NCI-H1092 treated with DMSO at 0.1 percent for 48 hours (cell line): ENCODE results near the gene SBF1.
"Not testable (repeated sequence)": the region's sequence is repeated elsewhere in the genome, so short reads cannot be mapped to it uniquely, and the experiment has no call there.

Experiments
- DNase-seq: peaks from one replicate; lab custom pipeline; 2025; lab: John Stamatoyannopoulos, UW

The SBF1 gene

DNA sequence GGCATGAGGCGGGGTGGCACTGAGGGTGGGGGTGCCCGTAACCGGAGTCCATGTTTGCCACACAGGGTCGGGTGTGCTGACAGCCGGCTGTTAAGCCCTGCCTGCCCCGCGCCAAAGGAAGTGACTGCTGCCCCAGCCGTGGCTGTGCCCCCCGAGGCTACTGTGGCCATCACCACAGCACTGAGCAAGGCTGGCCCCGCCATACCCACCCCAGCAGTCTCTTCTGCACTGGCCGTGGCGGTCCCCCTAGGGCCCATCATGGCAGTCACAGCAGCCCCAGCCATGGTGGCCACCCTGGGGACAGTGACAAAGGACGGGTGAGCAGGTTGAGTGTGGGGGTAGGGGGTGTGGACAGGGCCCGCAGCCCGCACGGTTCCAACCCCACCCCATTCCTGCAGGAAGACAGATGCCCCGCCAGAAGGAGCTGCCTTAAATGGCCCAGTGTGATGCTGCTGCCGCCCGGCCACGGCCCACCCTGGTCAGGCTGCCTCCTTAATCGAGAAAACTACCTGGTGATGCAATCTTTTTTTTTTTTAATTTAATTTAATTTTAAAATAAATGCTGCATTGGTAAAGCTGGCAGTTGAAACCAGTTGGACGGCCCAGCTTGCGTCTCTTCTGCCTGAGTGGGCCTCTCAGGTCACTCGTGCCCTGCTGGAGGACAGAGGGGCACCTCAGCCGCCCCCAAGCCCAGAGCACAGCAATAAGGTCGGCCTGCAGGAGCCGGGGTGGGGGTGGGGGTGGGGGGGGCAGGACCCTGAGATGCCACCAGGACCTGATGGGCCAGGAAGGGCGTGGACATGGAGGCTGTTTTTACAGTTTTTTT is 30.8 kb downstream of the SBF1 start:
- DNase-seq: no peak

- no peak for DNase-seq
Observed at GRCh38 chr22:50443197-50443596, 31.6 kb downstream of the SBF1 start.

GRCh38 chr22:50441428-50441993 is 33.3 kb downstream of the SBF1 start:
- DNase-seq: no peak

- no peak for DNase-seq
Observed at GRCh38 chr22:50440544-50441249, 34.1 kb downstream of the SBF1 start.

DNA sequence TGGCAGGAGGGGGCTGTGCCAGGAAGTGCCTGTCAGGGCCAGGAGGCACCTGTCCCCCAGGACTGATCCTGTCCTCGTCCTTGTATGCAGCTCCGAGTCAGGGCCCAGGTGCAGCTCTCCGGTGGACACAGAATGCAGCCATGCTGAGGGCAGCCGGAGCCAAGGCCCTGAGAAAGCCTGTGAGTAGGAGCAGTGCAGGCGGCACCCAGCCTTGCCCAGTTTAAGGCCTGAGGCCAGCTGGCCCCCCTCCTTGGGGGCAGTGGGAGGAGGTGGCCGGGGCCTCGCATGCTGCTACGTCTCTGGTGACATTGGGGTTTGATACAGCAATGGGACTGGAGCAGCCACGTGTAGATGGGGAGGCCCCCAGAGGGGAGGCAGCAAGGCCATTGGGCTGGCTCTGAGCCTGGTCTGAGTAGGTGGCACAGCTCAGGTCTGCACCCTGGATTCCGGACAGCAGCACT is 34.9 kb downstream of the SBF1 start:
- DNase-seq: no peak

DNA sequence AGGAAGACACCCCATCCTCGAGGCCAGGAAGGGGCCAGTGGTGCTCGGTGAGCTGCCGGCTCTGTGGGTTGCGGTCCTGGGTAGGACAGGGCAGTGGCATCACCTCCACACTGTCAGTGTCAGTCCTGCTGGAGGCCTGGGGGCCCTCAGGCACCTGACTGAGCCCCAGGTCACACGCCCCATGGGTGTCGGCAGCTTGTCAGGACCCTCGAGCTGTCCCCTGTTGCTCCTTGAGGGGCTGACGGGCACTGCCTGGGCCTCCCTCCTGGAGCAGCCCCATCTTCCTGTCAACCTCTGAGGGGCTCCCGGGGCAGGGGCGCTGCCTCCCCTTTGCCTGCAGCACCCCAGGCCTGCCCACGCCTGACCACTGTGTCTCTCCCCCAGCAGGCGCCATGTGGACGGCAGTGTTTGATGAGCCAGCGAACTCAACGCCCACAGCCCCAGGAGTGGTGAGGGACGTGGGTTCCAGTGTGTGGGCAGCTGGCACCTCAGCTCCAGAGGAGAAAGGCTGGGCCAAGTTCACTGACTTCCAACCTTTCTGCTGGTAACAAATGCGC is 35.4 kb downstream of the SBF1 start:
- DNase-seq: no peak

- no peak for DNase-seq
Observed at GRCh38 chr22:50438305-50439275, 36.2 kb downstream of the SBF1 start.

GRCh38 chr22:50437511-50438304 is 37.1 kb downstream of the SBF1 start:
- no peak for DNase-seq

DNA sequence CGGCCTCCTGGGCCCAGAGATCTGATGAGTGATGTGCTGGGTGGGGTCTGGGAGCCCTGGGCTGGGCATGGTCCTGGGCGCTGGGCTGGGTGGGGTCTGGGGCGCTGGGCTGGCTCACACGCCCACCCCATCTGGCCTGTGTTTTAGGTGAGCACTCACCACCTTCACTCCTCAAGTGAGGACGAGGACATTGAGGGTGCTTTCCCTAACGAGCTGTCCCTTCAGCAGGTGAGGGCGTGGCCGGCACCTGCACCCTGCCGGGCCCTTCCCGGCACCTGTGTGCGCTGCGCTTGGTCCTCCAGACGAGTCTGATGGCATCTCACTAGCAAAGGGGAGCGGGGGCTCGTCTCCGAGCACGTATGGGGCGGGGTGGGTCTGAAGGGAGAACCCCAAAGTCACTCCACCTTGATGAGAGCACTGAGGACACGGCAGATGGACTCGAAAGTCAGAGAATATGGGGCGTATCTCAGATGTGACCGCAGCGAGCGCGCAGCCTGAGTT is 37.9 kb downstream of the SBF1 start:
- no peak for DNase-seq

GRCh38 chr22:50436015-50436830 is 38.6 kb downstream of the SBF1 start:
- DNase-seq: no peak

- DNase-seq: no peak
Observed at GRCh38 chr22:50435291-50436014, 39.4 kb downstream of the SBF1 start.

- no peak for DNase-seq
Observed at GRCh38 chr22:50434849-50435248, 40.0 kb downstream of the SBF1 start.

GRCh38 chr22:50432877-50433510 is 41.8 kb downstream of the SBF1 start:
- DNase-seq: not testable (repeated sequence)

GRCh38 chr22:50432131-50432876 is 42.5 kb downstream of the SBF1 start:
- no peak for DNase-seq

DNA sequence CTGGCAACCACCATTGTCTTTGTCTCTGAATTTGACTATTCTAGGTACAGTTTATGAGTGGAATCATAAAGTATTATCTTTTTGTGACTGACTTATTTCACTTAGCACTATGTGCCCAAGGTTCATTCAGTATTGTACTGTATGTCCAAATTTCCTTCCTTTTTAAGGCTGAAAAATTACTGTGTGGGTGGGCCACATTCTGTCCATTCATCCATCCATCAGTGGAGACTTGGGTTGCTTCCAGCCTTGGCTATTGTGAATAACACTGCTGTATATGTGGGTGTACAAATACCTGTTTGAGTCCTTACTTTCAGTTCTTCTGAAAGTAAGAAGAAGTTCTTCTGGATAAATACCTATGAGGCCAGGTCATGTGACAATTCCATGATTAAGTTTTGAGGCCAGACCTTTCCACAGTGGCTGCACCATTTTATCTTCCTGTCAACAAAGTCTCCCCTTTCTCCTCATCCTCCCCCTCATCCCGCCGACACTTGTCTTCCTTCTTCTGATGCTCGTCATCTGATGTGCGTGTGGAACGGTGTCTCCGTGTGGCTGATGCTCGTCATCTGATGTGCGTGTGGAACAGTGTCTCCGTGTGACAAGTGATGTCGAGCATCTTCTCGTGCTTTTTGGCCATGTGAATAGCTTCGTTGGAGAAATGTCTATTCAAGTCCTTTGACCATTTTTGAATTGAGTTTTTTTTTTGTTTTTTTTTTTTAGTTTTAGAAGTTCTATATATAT is 49.5 kb downstream of the SBF1 start:
- DNase-seq: no peak

GRCh38 chr22:50423956-50424355 is 50.9 kb downstream of the SBF1 start:
- no peak for DNase-seq
